ENCODE measurements around the gene FCER1G.
"Not testable (repeated sequence)": the region's sequence is repeated elsewhere in the genome, so short reads cannot be mapped to it uniquely, and the experiment has no call there.

Gene FCER1G

GRCh38 chr1:161216945-161217712 lies 2.0 kb downstream of the FCER1G start:
- Histone ChIP-seq H3K4me1 (ENCODE audit: control insufficient read depth, low read depth, low read length) (peaks cover 13% of the 10 kb centered on the region), H3K36me3 (ENCODE audit: control insufficient read depth, low read depth, low read length) (peaks cover 28% of the 10 kb centered on the region), H3K4me3 (ENCODE audit: low read length) (no peak overlapping the region), H3K9me3 (ENCODE audit: control insufficient read depth, low read depth, low read length) (no peaks in the 10 kb centered on the region), H3K27me3 (ENCODE audit: control insufficient read depth, insufficient read depth, low read length) (no peaks in the 10 kb centered on the region), H3K9ac (ENCODE audit: low read length) (no peak overlapping the region), H3K27ac (ENCODE audit: low read length) (no peak overlapping the region)

GRCh38 chr1:161217831-161218230 lies 2.7 kb downstream of the FCER1G start:
- H3K4me1 ChIP-seq (ENCODE audit: control insufficient read depth, low read depth, low read length) = peaks cover 13% of the 10 kb centered on the region
- H3K27me3 ChIP-seq (ENCODE audit: control insufficient read depth, insufficient read depth, low read length) = no peaks in the 10 kb centered on the region
- no peak overlapping the region for H3K9ac ChIP-seq (ENCODE audit: low read length)
- no peak overlapping the region for H3K4me3 ChIP-seq (ENCODE audit: low read length)
- H3K36me3 ChIP-seq (ENCODE audit: control insufficient read depth, low read depth, low read length) = peaks cover 21% of the 10 kb centered on the region
- no peak overlapping the region for H3K27ac ChIP-seq (ENCODE audit: low read length)
- H3K9me3 ChIP-seq (ENCODE audit: control insufficient read depth, low read depth, low read length) = no peaks in the 10 kb centered on the region

- H3K9me3 ChIP-seq (ENCODE audit: control insufficient read depth, low read depth, low read length) = no peaks in the 10 kb centered on the region
- no peak overlapping the region for H3K27ac ChIP-seq (ENCODE audit: low read length)
- peaks cover 13% of the 10 kb centered on the region for H3K4me1 ChIP-seq (ENCODE audit: control insufficient read depth, low read depth, low read length)
- H3K27me3 ChIP-seq (ENCODE audit: control insufficient read depth, insufficient read depth, low read length) = no peaks in the 10 kb centered on the region
- peaks cover 14% of the 10 kb centered on the region for H3K36me3 ChIP-seq (ENCODE audit: control insufficient read depth, low read depth, low read length)
- no peak overlapping the region for H3K4me3 ChIP-seq (ENCODE audit: low read length)
- no peak overlapping the region for H3K9ac ChIP-seq (ENCODE audit: low read length)
Observed at GRCh38 chr1:161218301-161219077, 3.4 kb downstream of the FCER1G start.

GRCh38 chr1:161219078-161219892 lies 4.2 kb downstream of the FCER1G start:
- H3K27ac ChIP-seq (ENCODE audit: low read length) = no peak overlapping the region
- no peak overlapping the region for H3K4me3 ChIP-seq (ENCODE audit: low read length)
- H3K27me3 ChIP-seq (ENCODE audit: control insufficient read depth, insufficient read depth, low read length) = no peaks in the 10 kb centered on the region
- H3K4me1 ChIP-seq (ENCODE audit: control insufficient read depth, low read depth, low read length) = peaks cover 13% of the 10 kb centered on the region
- H3K9me3 ChIP-seq (ENCODE audit: control insufficient read depth, low read depth, low read length) = no peaks in the 10 kb centered on the region
- H3K9ac ChIP-seq (ENCODE audit: low read length) = no peak overlapping the region
- peaks cover 6% of the 10 kb centered on the region for H3K36me3 ChIP-seq (ENCODE audit: control insufficient read depth, low read depth, low read length)

- no peaks in the 10 kb centered on the region for H3K27me3 ChIP-seq (ENCODE audit: control insufficient read depth, insufficient read depth, low read length)
- H3K9ac ChIP-seq (ENCODE audit: low read length) = no peak overlapping the region
- H3K4me3 ChIP-seq (ENCODE audit: low read length) = no peak overlapping the region
- H3K36me3 ChIP-seq (ENCODE audit: control insufficient read depth, low read depth, low read length) = peaks cover 2% of the 10 kb centered on the region
- peaks cover 13% of the 10 kb centered on the region for H3K4me1 ChIP-seq (ENCODE audit: control insufficient read depth, low read depth, low read length)
- H3K27ac ChIP-seq (ENCODE audit: low read length) = no peak overlapping the region
- H3K9me3 ChIP-seq (ENCODE audit: control insufficient read depth, low read depth, low read length) = no peaks in the 10 kb centered on the region
Observed at GRCh38 chr1:161220002-161220401, 4.9 kb downstream of the FCER1G start.

GRCh38 chr1:161222175-161223019 lies 7.3 kb downstream of the FCER1G start:
- Histone ChIP-seq H3K36me3 (ENCODE audit: control insufficient read depth, low read depth, low read length) (no peaks in the 10 kb centered on the region), H3K27me3 (ENCODE audit: control insufficient read depth, insufficient read depth, low read length) (no peaks in the 10 kb centered on the region), H3K9me3 (ENCODE audit: control insufficient read depth, low read depth, low read length) (no peaks in the 10 kb centered on the region), H3K27ac (ENCODE audit: low read length) (no peak overlapping the region), H3K4me1 (ENCODE audit: control insufficient read depth, low read depth, low read length) (peaks cover 21% of the 10 kb centered on the region), H3K4me3 (ENCODE audit: low read length) (no peak overlapping the region), H3K9ac (ENCODE audit: low read length) (no peak overlapping the region)

- Histone ChIP-seq H3K9me3 (ENCODE audit: control insufficient read depth, low read depth, low read length) (no peaks in the 10 kb centered on the region), H3K4me1 (ENCODE audit: control insufficient read depth, low read depth, low read length) (peaks cover 8% of the 10 kb centered on the region), H3K27me3 (ENCODE audit: control insufficient read depth, insufficient read depth, low read length) (no peaks in the 10 kb centered on the region), H3K27ac (ENCODE audit: low read length) (no peak overlapping the region), H3K36me3 (ENCODE audit: control insufficient read depth, low read depth, low read length) (peaks cover 10% of the 10 kb centered on the region), H3K9ac (ENCODE audit: low read length) (no peak overlapping the region), H3K4me3 (ENCODE audit: low read length) (no peak overlapping the region)
Observed at GRCh38 chr1:161223805-161224694, 9.0 kb downstream of the FCER1G start.

- H3K4me3 ChIP-seq (ENCODE audit: low read length); H3K4me1 ChIP-seq (ENCODE audit: control insufficient read depth, low read depth, low read length); H3K9me3 ChIP-seq (ENCODE audit: control insufficient read depth, low read depth, low read length); H3K27ac ChIP-seq (ENCODE audit: low read length); H3K27me3 ChIP-seq (ENCODE audit: control insufficient read depth, insufficient read depth, low read length); H3K9ac ChIP-seq (ENCODE audit: low read length): not testable (repeated sequence)
- peaks cover 13% of the 10 kb centered on the region for H3K36me3 ChIP-seq (ENCODE audit: control insufficient read depth, low read depth, low read length)
Observed at GRCh38 chr1:161224695-161225087, 9.6 kb downstream of the FCER1G start.

GRCh38 chr1:161225178-161225533 lies 10.1 kb downstream of the FCER1G start:
- no peaks in the 10 kb centered on the region for H3K27me3 ChIP-seq (ENCODE audit: control insufficient read depth, insufficient read depth, low read length)
- H3K4me1 ChIP-seq (ENCODE audit: control insufficient read depth, low read depth, low read length) = peaks cover 8% of the 10 kb centered on the region
- H3K9me3 ChIP-seq (ENCODE audit: control insufficient read depth, low read depth, low read length) = no peaks in the 10 kb centered on the region
- peaks cover 13% of the 10 kb centered on the region for H3K36me3 ChIP-seq (ENCODE audit: control insufficient read depth, low read depth, low read length)
- no peak overlapping the region for H3K9ac ChIP-seq (ENCODE audit: low read length)
- H3K27ac ChIP-seq (ENCODE audit: low read length) = no peak overlapping the region
- peak overlapping the region; percentile 11 for H3K4me3 ChIP-seq (ENCODE audit: low read length)

- Histone ChIP-seq H3K27me3 (ENCODE audit: control insufficient read depth, insufficient read depth, low read length) (no peaks in the 10 kb centered on the region), H3K27ac (ENCODE audit: low read length) (no peak within 1 kb of the TSS), H3K9ac (ENCODE audit: low read length) (peak within 1 kb of the TSS; percentile 47), H3K36me3 (ENCODE audit: control insufficient read depth, low read depth, low read length) (peaks cover 13% of the 10 kb centered on the region), H3K4me1 (ENCODE audit: control insufficient read depth, low read depth, low read length) (peaks cover 8% of the 10 kb centered on the region), H3K9me3 (ENCODE audit: control insufficient read depth, low read depth, low read length) (no peaks in the 10 kb centered on the region), H3K4me3 (ENCODE audit: low read length) (peak within 1 kb of the TSS; percentile 75)
Observed at GRCh38 chr1:161225534-161226319, 10.6 kb downstream of the FCER1G start, which contains the start of gene TOMM40L. Gene TOMM40L (plus strand): TSS chr1:161226060. CDS start chr1:161226490, 430 bp downstream.

All from iPS-18a (cell line).